IMR-90 (cell line): Measurements from ENCODE around the gene POU2AF1. TPM values are rescaled to one million over a fixed set of nuclear protein-coding genes. Genes with fewer than 3 reads are reported as not detected.

Source experiments
- ATAC-seq: fragments of 200-7000 bp; cut with Tn5 transposase; 2 replicates; pipeline ENCODE4 v1.9.1; 2020; ENCODE audit warnings: low read depth, mild to moderate bottlenecking, moderate library complexity
- BruUV-seq: library from RNA; stranded (reverse); fragments of 400-500 nt; replicated peaks from 2 replicates; lab custom pipeline; 2021; lab: Mats Ljungman, UMichigan
- CTCF ChIA-PET: fragments of 300-600 bp; formaldehyde crosslinking; extraction: SDS; loops from one replicate; lab custom pipeline; 2021; ENCODE audit warnings: antibody characterized with exemption; lab: Yijun Ruan, JAX
- POLR2A ChIA-PET: fragments of 300-600 bp; sonication (Branson Sonifier 250); formaldehyde crosslinking; loops from one replicate; lab custom pipeline; 2022; ENCODE audit warnings: antibody characterized with exemption; ENCODE audit not compliant: unreplicated experiment; lab: Charles Lee
- DNase-seq: peaks from one replicate; pipeline ENCODE4 v3.0.0; 2013
- H2AFZ ChIP-seq: replicated peaks from 2 replicates; pipeline ENCODE3; 2013; ENCODE audit warnings: low read length, mild to moderate bottlenecking; ENCODE audit not compliant: poor library complexity
- H2AK5ac ChIP-seq: 2 replicates; pipeline ENCODE4 v1.6.1; 2013; ENCODE audit warnings: low read depth, low read length, inconsistent platforms
- H2AK9ac ChIP-seq: replicated peaks from 2 replicates; pipeline ENCODE3; 2013; ENCODE audit warnings: mild to moderate bottlenecking, low read depth, low read length, moderate library complexity; ENCODE audit not compliant: poor library complexity
- H2BK120ac ChIP-seq: 2 replicates; pipeline ENCODE4 v1.6.1; 2013; ENCODE audit warnings: low read depth, low read length, inconsistent platforms
- H2BK15ac ChIP-seq: 3 replicates; pipeline ENCODE4 v1.6.1; 2013; ENCODE audit warnings: low read depth, low read length, inconsistent platforms
- H2BK20ac ChIP-seq: 2 replicates; pipeline ENCODE4 v1.6.1; 2013; ENCODE audit warnings: low read depth, mild to moderate bottlenecking, inconsistent platforms, low read length, moderate library complexity
- H2BK5ac ChIP-seq: 2 replicates; pipeline ENCODE4 v1.6.1; 2013; ENCODE audit warnings: mild to moderate bottlenecking, low read depth, low read length, inconsistent platforms; ENCODE audit not compliant: poor library complexity, severe bottlenecking
- H3K14ac ChIP-seq: replicated peaks from 2 replicates; pipeline ENCODE4 v1.6.1; 2013; ENCODE audit warnings: low read depth, low read length, inconsistent platforms
- H3K18ac ChIP-seq: 2 replicates; pipeline ENCODE4 v1.6.1; 2013; ENCODE audit warnings: low read depth, low read length, control low read depth
- H3K23ac ChIP-seq: 2 replicates; pipeline ENCODE4 v1.6.1; 2013; ENCODE audit warnings: low read depth, low read length, inconsistent platforms
- H3K27ac ChIP-seq: 2 replicates; pipeline ENCODE4 v1.5.1; 2013; ENCODE audit warnings: mild to moderate bottlenecking, control low read depth, low read length; ENCODE audit not compliant: insufficient read depth
- H3K27me3 ChIP-seq: 2 replicates; pipeline ENCODE4 v1.6.1; 2013; ENCODE audit warnings: low read length; ENCODE audit not compliant: control insufficient read depth, insufficient read depth
- H3K36me3 ChIP-seq: 2 replicates; pipeline ENCODE4 v1.6.1; 2013; ENCODE audit warnings: low read length, mixed read lengths; ENCODE audit not compliant: control insufficient read depth, insufficient read depth
- H3K4ac ChIP-seq: 2 replicates; pipeline ENCODE4 v1.6.1; 2013; ENCODE audit warnings: low read depth, low read length, inconsistent platforms
- H3K4me1 ChIP-seq: 2 replicates; pipeline ENCODE4 v1.6.1; 2013; ENCODE audit warnings: low read length, mixed read lengths; ENCODE audit not compliant: control insufficient read depth, insufficient read depth
- H3K4me2 ChIP-seq: 2 replicates; pipeline ENCODE4 v1.6.1; 2013; ENCODE audit warnings: low read depth, mild to moderate bottlenecking, control low read depth, low read length, moderate library complexity
- H3K4me3 ChIP-seq: 2 replicates; pipeline ENCODE4 v1.5.1; 2013; ENCODE audit warnings: low read depth, mild to moderate bottlenecking, control low read depth, low read length, moderate library complexity; ENCODE audit not compliant: insufficient read depth
- H3K56ac ChIP-seq: 2 replicates; pipeline ENCODE4 v1.6.1; 2013; ENCODE audit warnings: low read length, inconsistent platforms; ENCODE audit not compliant: insufficient read depth; ENCODE audit errors: extremely low read depth
- H3K79me1 ChIP-seq, 2 experiments: 2 replicates each; pipeline ENCODE4 v1.6.1; 2013; ENCODE audit warnings: low read length in 2 of 2, inconsistent platforms in 1 of 2, low read depth in 1 of 2
- H3K9ac ChIP-seq: 2 replicates; pipeline ENCODE4 v1.6.1; 2013; ENCODE audit warnings: low read depth, low read length, control low read depth
- H3K9me1 ChIP-seq: 2 replicates; pipeline ENCODE4 v1.6.1; 2013; ENCODE audit warnings: low read length, inconsistent platforms; ENCODE audit not compliant: insufficient read depth
- H3K9me3 ChIP-seq: 2 replicates; pipeline ENCODE4 v1.6.1; 2013; ENCODE audit warnings: low read length; ENCODE audit not compliant: control insufficient read depth, insufficient read depth
- H4K20me1 ChIP-seq: 2 replicates; pipeline ENCODE4 v1.6.1; 2013; ENCODE audit warnings: low read length, inconsistent platforms; ENCODE audit not compliant: insufficient read depth
- H4K5ac ChIP-seq: 2 replicates; pipeline ENCODE4 v1.6.1; 2013; ENCODE audit warnings: mild to moderate bottlenecking, low read depth, low read length, control low read depth
- H4K8ac ChIP-seq, 2 experiments: 2 replicates each; pipeline ENCODE4 v1.6.1; 2013; ENCODE audit warnings: low read depth in 2 of 2, low read length in 2 of 2, control low read depth in 1 of 2, inconsistent platforms in 1 of 2
- H4K91ac ChIP-seq: 2 replicates; pipeline ENCODE4 v1.6.1; 2013; ENCODE audit warnings: low read depth, low read length, inconsistent platforms; ENCODE audit not compliant: insufficient read depth
- BHLHE40 ChIP-seq: fragments of 150-350 bp; IDR thresholded peaks from 2 replicates; pipeline ENCODE4 v1.6.1; 2016; ENCODE audit warnings: mild to moderate bottlenecking, low read depth, low read length
- CEBPB ChIP-seq: IDR thresholded peaks from 2 replicates; pipeline ENCODE4 v1.6.1; 2012; ENCODE audit warnings: low read depth, low read length, improper control_type of control experiment
- CHD1 ChIP-seq: IDR thresholded peaks from 2 replicates; pipeline ENCODE4 v1.6.1; 2012; ENCODE audit warnings: low read depth, low read length, improper control_type of control experiment
- FOS ChIP-seq: fragments of 150-350 bp; IDR thresholded peaks from 2 replicates; pipeline ENCODE4 v1.6.1; 2016; ENCODE audit warnings: low read depth, low read length
- MAFK ChIP-seq: IDR thresholded peaks from 2 replicates; pipeline ENCODE4 v1.6.1; 2012; ENCODE audit warnings: low read depth, low read length, improper control_type of control experiment
- RAD21 ChIP-seq: IDR thresholded peaks from 2 replicates; pipeline ENCODE4 v1.6.1; 2012; ENCODE audit warnings: low read length, improper control_type of control experiment
- RCOR1 ChIP-seq: IDR thresholded peaks from 2 replicates; pipeline ENCODE4 v1.6.1; 2012; ENCODE audit warnings: mild to moderate bottlenecking, low read length, improper control_type of control experiment; ENCODE audit not compliant: insufficient replicate concordance
- SMC3 ChIP-seq: fragments of 150-350 bp; IDR thresholded peaks from 2 replicates; pipeline ENCODE4 v1.6.1; 2016; ENCODE audit warnings: low read depth, mild to moderate bottlenecking, antibody characterized with exemption, low read length, moderate library complexity
- WGBS, 2 experiments: methylation state at CpG; one replicate each; pipeline versions ENCODE4 v1.1.5 to v1.1.7; 2013; ENCODE audit warnings: missing lambda C conversion rate in 2 of 2; ENCODE audit not compliant: insufficient read length in 1 of 2; ENCODE audit errors: extremely low coverage in 2 of 2; 5-methylcytosine and 5-hydroxymethylcytosine counted together
- dilution Hi-C: fragments of 300-500 bp; cut with HindIII; formaldehyde crosslinking; loops from one replicate; pipeline ENCODE4 v1.14.3; 2018; ENCODE audit warnings: low sequenced_read_pairs; ENCODE audit not compliant: unreplicated experiment
- in situ Hi-C: fragments of 300-500 bp; cut with MboI; formaldehyde crosslinking; loops from 3 replicates; pipeline ENCODE4 v1.14.3; 2019; ENCODE audit warnings: low sequenced_read_pairs, inconsistent platforms, mixed read lengths
- intact Hi-C: fragments of 100-400 bp; cut with micrococcal nuclease; formaldehyde crosslinking; loops from 2 replicates; pipeline ENCODE4 v1.10.0; 2022
- polyA plus RNA-seq, 3 experiments: library from polyadenylated mRNA; depleted of rRNA; stranded (reverse); fragments of >200 nt; gene quantifications; 2 replicates each; pipeline ENCODE4 v1.2.3, GENCODE V29; 2012; ENCODE audit warnings: low replicate concordance in 1 of 3
- total RNA-seq: library from RNA; depleted of rRNA; stranded (reverse); fragments of >200 nt; gene quantifications from 2 replicates; pipeline ENCODE4 v1.2.3, GENCODE V29; 2012
- TF ChIP-seq, protein P1 (sequence below): fragments of 150-350 bp; IDR thresholded peaks from 2 replicates; pipeline ENCODE4 v1.6.1; 2017; ENCODE audit warnings: mild to moderate bottlenecking, antibody characterized with exemption, low read length, low read depth
- TF ChIP-seq, protein P2 (sequence below): conservative IDR thresholded peaks from 2 replicates; pipeline ENCODE4 v1.5.1; 2012; ENCODE audit warnings: mild to moderate bottlenecking, low read depth, low read length, improper control_type of control experiment
- TF ChIP-seq, protein P3 (sequence below): fragments of 150-350 bp; IDR thresholded peaks from 2 replicates; pipeline ENCODE4 v1.6.1; 2016; ENCODE audit warnings: low read depth, mild to moderate bottlenecking, low read length, moderate library complexity, borderline replicate concordance

The POU2AF1 gene
- total and polyA plus RNA-seq, 2 of the 4 experiments (the other 2 are of a cell fraction): not detected

DNA sequence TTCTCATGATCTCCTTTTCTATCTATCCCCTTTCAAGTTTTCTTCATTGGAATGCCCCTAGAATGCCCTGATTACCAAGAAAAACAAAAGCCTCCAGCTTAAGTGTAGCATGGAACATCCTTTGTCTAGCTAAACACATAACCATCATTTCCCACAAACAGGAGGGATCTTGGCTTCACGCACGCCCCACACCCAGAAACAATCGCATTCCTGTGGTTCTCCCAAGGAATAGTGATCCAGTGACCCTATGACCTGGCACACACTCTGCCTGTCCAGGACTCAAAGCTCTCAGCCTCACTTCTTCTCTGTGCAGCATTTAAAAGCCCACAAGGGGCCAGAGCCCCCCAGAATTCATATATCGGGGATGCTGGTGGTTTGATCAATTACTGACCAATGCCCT is 9.3 kb upstream of the POU2AF1 start:
- Histone ChIP-seq H3K23ac (no peak overlapping the region), H3K56ac (no peak overlapping the region), H4K5ac (no peak overlapping the region), H3K4me3 (no peak overlapping the region), H2AK5ac (no peak overlapping the region), H4K8ac (no peak overlapping the region), H2AK9ac (no peak overlapping the region), H3K9me1 (no peaks in the 10 kb centered on the region), H3K79me1 (no peaks in the 10 kb centered on the region), H2AFZ (no peak overlapping the region), H4K91ac (no peak overlapping the region), H3K9me3 (peaks cover 3% of the 10 kb centered on the region; the same call in 1 of the 2 replicates), H2BK15ac (no peak overlapping the region), H3K27me3 (peaks cover 29% of the 10 kb centered on the region), H3K4ac (no peak overlapping the region), H3K9ac (no peak overlapping the region), H3K36me3 (no peaks in the 10 kb centered on the region), H4K20me1 (no peaks in the 10 kb centered on the region), H2BK120ac (no peak overlapping the region), H3K4me2 (no peak overlapping the region), H2BK5ac (no peak overlapping the region), H3K14ac (no peak overlapping the region), H3K4me1 (no peaks in the 10 kb centered on the region), H2BK20ac (no peak overlapping the region), H3K18ac (no peak overlapping the region), H3K27ac (no peak overlapping the region)
- dilution Hi-C loops: no loop called here
- ATAC-seq: no peak
- DNase-seq: no peak
- ChIA-PET CTCF (interaction anchor here (0.7 kb wide), 1 partner anchor 33 kb away, joined by 4 read pairs; no protein-coding TSS in a partner anchor), POLR2A (no interaction called here)
- WGBS, 2 experiments: no CpG with 5 or more reads among the region's 4 CpGs
- intact Hi-C loops: no loop called here
- no peak for TF ChIP-seq RCOR1
- TF ChIP-seq, protein P1, sequence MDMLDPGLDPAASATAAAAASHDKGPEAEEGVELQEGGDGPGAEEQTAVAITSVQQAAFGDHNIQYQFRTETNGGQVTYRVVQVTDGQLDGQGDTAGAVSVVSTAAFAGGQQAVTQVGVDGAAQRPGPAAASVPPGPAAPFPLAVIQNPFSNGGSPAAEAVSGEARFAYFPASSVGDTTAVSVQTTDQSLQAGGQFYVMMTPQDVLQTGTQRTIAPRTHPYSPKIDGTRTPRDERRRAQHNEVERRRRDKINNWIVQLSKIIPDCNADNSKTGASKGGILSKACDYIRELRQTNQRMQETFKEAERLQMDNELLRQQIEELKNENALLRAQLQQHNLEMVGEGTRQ: no peak
- TF ChIP-seq MAFK: no peak
- TF ChIP-seq SMC3: no peak
- no peak for TF ChIP-seq BHLHE40
- TF ChIP-seq FOS: no peak
- TF ChIP-seq CHD1: no peak
- no peak for TF ChIP-seq CEBPB
- no peak for TF ChIP-seq RAD21
- TF ChIP-seq, protein P2, sequence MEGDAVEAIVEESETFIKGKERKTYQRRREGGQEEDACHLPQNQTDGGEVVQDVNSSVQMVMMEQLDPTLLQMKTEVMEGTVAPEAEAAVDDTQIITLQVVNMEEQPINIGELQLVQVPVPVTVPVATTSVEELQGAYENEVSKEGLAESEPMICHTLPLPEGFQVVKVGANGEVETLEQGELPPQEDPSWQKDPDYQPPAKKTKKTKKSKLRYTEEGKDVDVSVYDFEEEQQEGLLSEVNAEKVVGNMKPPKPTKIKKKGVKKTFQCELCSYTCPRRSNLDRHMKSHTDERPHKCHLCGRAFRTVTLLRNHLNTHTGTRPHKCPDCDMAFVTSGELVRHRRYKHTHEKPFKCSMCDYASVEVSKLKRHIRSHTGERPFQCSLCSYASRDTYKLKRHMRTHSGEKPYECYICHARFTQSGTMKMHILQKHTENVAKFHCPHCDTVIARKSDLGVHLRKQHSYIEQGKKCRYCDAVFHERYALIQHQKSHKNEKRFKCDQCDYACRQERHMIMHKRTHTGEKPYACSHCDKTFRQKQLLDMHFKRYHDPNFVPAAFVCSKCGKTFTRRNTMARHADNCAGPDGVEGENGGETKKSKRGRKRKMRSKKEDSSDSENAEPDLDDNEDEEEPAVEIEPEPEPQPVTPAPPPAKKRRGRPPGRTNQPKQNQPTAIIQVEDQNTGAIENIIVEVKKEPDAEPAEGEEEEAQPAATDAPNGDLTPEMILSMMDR: no peak
- TF ChIP-seq, protein P3, sequence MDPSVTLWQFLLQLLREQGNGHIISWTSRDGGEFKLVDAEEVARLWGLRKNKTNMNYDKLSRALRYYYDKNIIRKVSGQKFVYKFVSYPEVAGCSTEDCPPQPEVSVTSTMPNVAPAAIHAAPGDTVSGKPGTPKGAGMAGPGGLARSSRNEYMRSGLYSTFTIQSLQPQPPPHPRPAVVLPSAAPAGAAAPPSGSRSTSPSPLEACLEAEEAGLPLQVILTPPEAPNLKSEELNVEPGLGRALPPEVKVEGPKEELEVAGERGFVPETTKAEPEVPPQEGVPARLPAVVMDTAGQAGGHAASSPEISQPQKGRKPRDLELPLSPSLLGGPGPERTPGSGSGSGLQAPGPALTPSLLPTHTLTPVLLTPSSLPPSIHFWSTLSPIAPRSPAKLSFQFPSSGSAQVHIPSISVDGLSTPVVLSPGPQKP: no peak
- in situ Hi-C loops: no loop called here
- BruUV-seq: no TSS peak
